B cell (primary cell): Measurements from ENCODE around the gene CAMK1D. TPM values are rescaled to one million over a fixed set of nuclear protein-coding genes. Genes with fewer than 3 reads are reported as not detected.

Source experiments
- ATAC-seq: fragments of 200-7000 bp; cut with Tn5 transposase; one replicate; pipeline ENCODE4 v1.10.0; 2021; ENCODE audit warnings: low read depth, mild to moderate bottlenecking, moderate number of reproducible peaks, moderate library complexity
- CTCF ChIA-PET: fragments of 350-600 bp; sonication (Branson Sonifier 250); formaldehyde crosslinking; loops from one replicate; lab custom pipeline; 2021; ENCODE audit warnings: antibody characterized with exemption, inconsistent platforms; lab: Charles Lee
- POLR2A ChIA-PET: fragments of 350-600 bp; sonication (Branson Sonifier 250); formaldehyde crosslinking; loops from one replicate; lab custom pipeline; 2021; ENCODE audit warnings: antibody characterized with exemption; lab: Charles Lee
- DNase-seq: peaks from one replicate; pipeline ENCODE4 v3.0.0; 2013
- H2AFZ ChIP-seq: 2 replicates; pipeline ENCODE4 v1.6.1; 2012; ENCODE audit warnings: mild to moderate bottlenecking, low read depth, low read length; ENCODE audit not compliant: insufficient read depth, poor library complexity, severe bottlenecking
- H3K27ac ChIP-seq, 2 donors: 1 replicate in 1 of 2; 2 replicates in 1 of 2; pipeline ENCODE4 v1.5.1; 2012 to 2013; ENCODE audit warnings: low read length in 2 of 2, mild to moderate bottlenecking in 2 of 2, moderate library complexity in 1 of 2
- H3K27me3 ChIP-seq, 4 experiments: fragments of 200-600 bp in 1 of 4; sonication (generic) in 1 of 4; replicated peaks in 1 of 4; 1 replicate in 2 of 4; 2 replicates in 2 of 4; pipeline versions ENCODE4 v1.6.1 to v1.7.0; 2013 to 2016; ENCODE audit warnings: low read length in 3 of 4, mild to moderate bottlenecking in 2 of 4, mixed read lengths in 1 of 4, moderate library complexity in 1 of 4; ENCODE audit not compliant: insufficient read depth in 4 of 4, control insufficient read depth in 3 of 4; ENCODE audit errors: control extremely low read depth in 1 of 4
- H3K36me3 ChIP-seq, 2 experiments: replicated peaks in 1 of 2; 1 replicate in 1 of 2; 2 replicates in 1 of 2; pipeline versions ENCODE4 v1.6.1 to v1.7.1; 2013; ENCODE audit warnings: low read length in 1 of 2; ENCODE audit not compliant: insufficient read depth in 2 of 2, control insufficient read depth in 1 of 2; ENCODE audit errors: control extremely low read depth in 1 of 2, extremely low read depth in 1 of 2
- H3K4me1 ChIP-seq, 2 donors: fragments of 200-600 bp in 1 of 2; sonication (generic) in 1 of 2; 1 replicate in 1 of 2; 2 replicates in 1 of 2; pipeline versions ENCODE4 v1.5.1 to v1.6.1; 2013 to 2017; ENCODE audit warnings: low read length in 2 of 2; ENCODE audit not compliant: control insufficient read depth in 2 of 2, insufficient read depth in 2 of 2
- H3K4me2 ChIP-seq: replicated peaks from 2 replicates; pipeline ENCODE3; 2012; ENCODE audit warnings: mild to moderate bottlenecking, low read depth, low read length; ENCODE audit not compliant: poor library complexity, severe bottlenecking
- H3K4me3 ChIP-seq, 5 experiments: fragments of 200-600 bp in 1 of 5; sonication (generic) in 1 of 5; 1 replicate in 3 of 5; 2 replicates in 2 of 5; pipeline versions ENCODE4 v1.5.1 to v1.7.0; 2011 to 2016; ENCODE audit warnings: low read length in 4 of 5, mild to moderate bottlenecking in 4 of 5, low read depth in 2 of 5, control low read depth in 1 of 5, moderate library complexity in 1 of 5; ENCODE audit not compliant: insufficient read depth in 1 of 5; ENCODE audit errors: control extremely low read depth in 1 of 5, extremely low read depth in 1 of 5
- H3K79me2 ChIP-seq: fragments of 200-600 bp; sonication (generic); one replicate; pipeline ENCODE4 v1.6.0; 2016; ENCODE audit warnings: low read length; ENCODE audit not compliant: control insufficient read depth, insufficient read depth
- H3K9ac ChIP-seq: fragments of 200-600 bp; sonication (generic); 2 replicates; pipeline ENCODE4 v1.6.1; 2017; ENCODE audit warnings: mild to moderate bottlenecking, low read length, moderate library complexity
- H3K9me3 ChIP-seq, 3 donors: one replicate each; pipeline versions ENCODE4 v1.6.1 to v1.7.1; 2013; ENCODE audit warnings: low read length in 2 of 3; ENCODE audit not compliant: control insufficient read depth in 2 of 3, insufficient read depth in 1 of 3; ENCODE audit errors: control extremely low read depth in 1 of 3
- H4K20me1 ChIP-seq: 2 replicates; pipeline ENCODE4 v1.6.0; 2012; ENCODE audit warnings: mild to moderate bottlenecking, low read length; ENCODE audit not compliant: insufficient read depth, control insufficient read depth, poor library complexity, severe bottlenecking
- H3K27ac Mint-ChIP-seq: one replicate; pipeline ENCODE4 v1.8.0; 2021; ENCODE audit warnings: mixed read lengths
- H3K27me3 Mint-ChIP-seq: one replicate; pipeline ENCODE4 v1.8.0; 2021; ENCODE audit warnings: mixed read lengths
- H3K4me1 Mint-ChIP-seq: one replicate; pipeline ENCODE4 v1.8.0; 2021; ENCODE audit warnings: mixed read lengths
- H3K4me3 Mint-ChIP-seq: one replicate; pipeline ENCODE4 v1.8.0; 2021; ENCODE audit warnings: mixed read lengths
- H3K9me3 Mint-ChIP-seq: one replicate; pipeline ENCODE4 v1.8.0; 2022; ENCODE audit warnings: mixed read lengths; ENCODE audit not compliant: insufficient read depth
- EZH2 ChIP-seq: IDR thresholded peaks from 2 replicates; pipeline ENCODE4 v1.6.1; 2012; ENCODE audit warnings: borderline replicate concordance, low read depth, mild to moderate bottlenecking, moderate library complexity, low read length; ENCODE audit not compliant: insufficient read depth, poor library complexity, severe bottlenecking
- WGBS: methylation state at CpG from one replicate; pipeline ENCODE4 v1.1.5; 2013; ENCODE audit warnings: missing lambda C conversion rate; ENCODE audit not compliant: insufficient coverage; 5-methylcytosine and 5-hydroxymethylcytosine counted together
- intact Hi-C: fragments of 100-400 bp; cut with micrococcal nuclease; formaldehyde crosslinking; loops from one replicate; pipeline ENCODE4 v1.10.0; 2022
- polyA plus RNA-seq: library from polyadenylated mRNA; depleted of rRNA; stranded (reverse); fragments of >200 nt; gene quantifications from 2 replicates; pipeline ENCODE4 v1.2.3, GENCODE V29; 2012
- total RNA-seq, 2 donors: library from RNA; stranded (reverse); fragments of 120-200 nt in 1 of 2; gene quantifications; 1 replicate in 1 of 2; 2 replicates in 1 of 2; pipeline versions ENCODE4 v1.2.3 to v1.2.4, GENCODE V29; 2013 to 2022
- TF ChIP-seq, protein P1 (sequence below): fragments of 200-600 bp; IDR thresholded peaks from one replicate; pipeline ENCODE4 v1.8.0; 2022; ENCODE audit warnings: antibody characterized with exemption, mild to moderate bottlenecking

The CAMK1D gene
- total and polyA plus RNA-seq, 2 donors (not counting 1 experiment from before 2014, with no cell fraction given): 34.1 to 69.7 TPM

DNA sequence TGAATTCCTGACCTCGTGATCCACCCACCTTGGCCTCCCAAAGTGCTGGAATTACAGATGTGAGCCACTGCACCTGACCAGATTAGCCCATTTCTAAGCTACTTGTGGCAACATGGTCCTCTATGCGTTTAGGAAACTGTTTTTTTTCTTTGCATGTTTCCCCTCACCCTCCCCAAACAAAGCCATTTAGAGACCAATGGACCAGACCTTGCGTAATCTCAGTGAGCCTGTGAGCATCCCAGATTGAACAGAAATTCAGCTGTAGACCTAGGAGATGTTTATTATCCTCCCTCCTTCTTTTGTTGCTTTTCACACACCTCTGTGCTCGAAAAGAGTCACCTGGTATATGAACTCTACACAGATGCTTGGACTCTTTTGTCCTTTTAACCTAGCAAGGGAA lies 28.5 kb upstream of the CAMK1D start:
- H3K27ac Mint-ChIP-seq: no peak overlapping the region

GRCh38 chr10:12321641-12322040 lies 27.7 kb upstream of the CAMK1D start:
- DNase-seq (no peak), ATAC-seq (no peak)
- Histone ChIP-seq H3K36me3 (no peaks in the 10 kb centered on the region), H3K4me1 (peaks cover 4 to 15% of the 10 kb centered on the region in 2 donors), H3K9me3 (no peaks in the 10 kb centered on the region), H2AFZ (no peak overlapping the region), H3K27me3 (no peaks in the 10 kb centered on the region), H4K20me1 (no peaks in the 10 kb centered on the region), H3K27ac (no peak overlapping the region), H3K4me2 (no peak overlapping the region), H3K9ac (no peak overlapping the region), H3K79me2 (no peaks in the 10 kb centered on the region), H3K4me3 (no peak overlapping the region)
- Mint-ChIP-seq H3K27me3 (no peaks in the 10 kb centered on the region), H3K4me1 (peaks cover 29% of the 10 kb centered on the region), H3K27ac (no peak overlapping the region), H3K9me3 (no peaks in the 10 kb centered on the region), H3K4me3 (no peak overlapping the region)
- no CpG with 5 or more reads among the region's 2 CpGs for WGBS
- intact Hi-C loops: no loop called here
- CTCF ChIA-PET: interaction anchor here (1.2 to 1.3 kb wide), 3 partner anchors 24 to 335 kb away, joined by 3 to 4 read pairs (median 3); no protein-coding TSS in a partner anchor
- POLR2A ChIA-PET: interaction anchor here (0.7 kb wide), 2 partner anchors 57 to 202 kb away, joined by 3 to 4 read pairs; no protein-coding TSS in a partner anchor
- TF ChIP-seq, protein P1, sequence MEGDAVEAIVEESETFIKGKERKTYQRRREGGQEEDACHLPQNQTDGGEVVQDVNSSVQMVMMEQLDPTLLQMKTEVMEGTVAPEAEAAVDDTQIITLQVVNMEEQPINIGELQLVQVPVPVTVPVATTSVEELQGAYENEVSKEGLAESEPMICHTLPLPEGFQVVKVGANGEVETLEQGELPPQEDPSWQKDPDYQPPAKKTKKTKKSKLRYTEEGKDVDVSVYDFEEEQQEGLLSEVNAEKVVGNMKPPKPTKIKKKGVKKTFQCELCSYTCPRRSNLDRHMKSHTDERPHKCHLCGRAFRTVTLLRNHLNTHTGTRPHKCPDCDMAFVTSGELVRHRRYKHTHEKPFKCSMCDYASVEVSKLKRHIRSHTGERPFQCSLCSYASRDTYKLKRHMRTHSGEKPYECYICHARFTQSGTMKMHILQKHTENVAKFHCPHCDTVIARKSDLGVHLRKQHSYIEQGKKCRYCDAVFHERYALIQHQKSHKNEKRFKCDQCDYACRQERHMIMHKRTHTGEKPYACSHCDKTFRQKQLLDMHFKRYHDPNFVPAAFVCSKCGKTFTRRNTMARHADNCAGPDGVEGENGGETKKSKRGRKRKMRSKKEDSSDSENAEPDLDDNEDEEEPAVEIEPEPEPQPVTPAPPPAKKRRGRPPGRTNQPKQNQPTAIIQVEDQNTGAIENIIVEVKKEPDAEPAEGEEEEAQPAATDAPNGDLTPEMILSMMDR: no peak

More for the DNA sequence above, 28.5 kb upstream of the CAMK1D start:
- H3K36me3 ChIP-seq: no peaks in the 10 kb centered on the region
- no peaks in the 10 kb centered on the region for H3K79me2 ChIP-seq
- H3K4me3 ChIP-seq: no peak overlapping the region
- H3K4me2 ChIP-seq: no peak overlapping the region
- ChIA-PET POLR2A (no interaction called here), CTCF (interaction anchor here (1.2 to 1.3 kb wide), 3 partner anchors 23 to 336 kb away, joined by 3 to 4 read pairs (median 3); no protein-coding TSS in a partner anchor)
- no peaks in the 10 kb centered on the region for H3K9me3 Mint-ChIP-seq
- peaks cover 4 to 15% of the 10 kb centered on the region in 2 donors for H3K4me1 ChIP-seq
- no peak overlapping the region for H3K9ac ChIP-seq
- WGBS: 97% methylated on average over 3 of the region's 4 CpGs
- H4K20me1 ChIP-seq: no peaks in the 10 kb centered on the region
- no peak for TF ChIP-seq EZH2
- TF ChIP-seq, protein P1: no peak
- H3K4me3 Mint-ChIP-seq: no peak overlapping the region
- DNase-seq: no peak
- no peaks in the 10 kb centered on the region for H3K27me3 ChIP-seq
- H3K27me3 Mint-ChIP-seq: no peaks in the 10 kb centered on the region
- no peak for ATAC-seq
- H2AFZ ChIP-seq: no peak overlapping the region
- intact Hi-C loops: no loop called here
- no peak overlapping the region for H3K27ac ChIP-seq
- peaks cover 25% of the 10 kb centered on the region for H3K4me1 Mint-ChIP-seq
- H3K9me3 ChIP-seq: no peaks in the 10 kb centered on the region
